Heart left ventricle (tissue), 16 donors: Measurements from ENCODE around the gene DAO. TPM values are rescaled to one million over a fixed set of nuclear protein-coding genes. Genes with fewer than 3 reads are reported as not detected.

Experiments
- ATAC-seq, 4 donors: fragments of 200-7000 bp; cut with Tn5 transposase; one replicate each; pipeline ENCODE4 v1.9.1; 2020 to 2022; ENCODE audit warnings: moderate library complexity in 4 of 4, mild to moderate bottlenecking in 3 of 4, moderate number of reproducible peaks in 1 of 4
- DNase-seq, 5 donors: peaks; one replicate each; pipeline ENCODE4 v3.0.0-alpha.2; 2020
- H3K27ac ChIP-seq, 12 donors: fragments of 200-600 bp; sonication (generic) in 4 of 12; one replicate each; pipeline versions ENCODE4 v1.5.0 to v1.8.0; 2016 to 2022; ENCODE audit warnings: mild to moderate bottlenecking in 2 of 12
- H3K27me3 ChIP-seq, 9 donors: fragments of 200-600 bp; sonication (generic) in 2 of 9; one replicate each; pipeline versions ENCODE4 v1.5.1 to v1.8.0; 2016 to 2022; ENCODE audit warnings: mild to moderate bottlenecking in 3 of 9
- H3K36me3 ChIP-seq, 9 donors: fragments of 200-600 bp; sonication (generic) in 2 of 9; one replicate each; pipeline versions ENCODE4 v1.5.0 to v1.8.0; 2018 to 2022; ENCODE audit warnings: mild to moderate bottlenecking in 2 of 9
- H3K4me1 ChIP-seq, 12 donors: fragments of 200-600 bp; sonication (generic) in 4 of 12; one replicate each; pipeline versions ENCODE4 v1.5.0 to v1.8.0; 2016 to 2022; ENCODE audit warnings: mild to moderate bottlenecking in 3 of 12
- H3K4me3 ChIP-seq, 12 donors: fragments of 200-600 bp; sonication (generic) in 4 of 12; one replicate each; pipeline versions ENCODE4 v1.5.0 to v1.8.0; 2017 to 2022; ENCODE audit warnings: mild to moderate bottlenecking in 9 of 12, moderate library complexity in 4 of 12
- H3K9me3 ChIP-seq, 12 donors: fragments of 200-600 bp; sonication (generic) in 4 of 12; one replicate each; pipeline versions ENCODE4 v1.5.0 to v1.8.0; 2016 to 2022; ENCODE audit warnings: mild to moderate bottlenecking in 1 of 12
- CTCF ChIP-seq, 12 donors: fragments of 200-600 bp; sonication (generic) in 4 of 12; IDR thresholded peaks; one replicate each; pipeline versions ENCODE4 v1.5.0 to v1.8.0; 2018 to 2022; ENCODE audit warnings: antibody characterized with exemption in 12 of 12, mild to moderate bottlenecking in 5 of 12
- POLR2A ChIP-seq, 2 donors: fragments of 450-650 bp; IDR thresholded peaks; one replicate each; pipeline ENCODE4 v1.6.1; 2017; ENCODE audit warnings: antibody characterized with exemption in 2 of 2, mild to moderate bottlenecking in 2 of 2, moderate library complexity in 2 of 2
- WGBS, 4 donors: extraction: QIAGEN DNeasy Blood & Tissue Kit in 2 of 4; methylation state at CpG; one replicate each; pipeline versions ENCODE4 v1.1.5 to v1.1.7; 2013 to 2018; 5-methylcytosine and 5-hydroxymethylcytosine counted together
- intact Hi-C, 10 donors: fragments of 100-400 bp; cut with DNase I; formaldehyde crosslinking; loops; one replicate each; pipeline versions ENCODE4 v1.11.1 to v1.14.2; 2022
- polyA plus RNA-seq, 2 donors: library from polyadenylated mRNA; stranded (reverse); fragments of 200-250 nt; gene quantifications; one replicate each; pipeline ENCODE4 v1.2.3, GENCODE V29; 2013
- total RNA-seq, 9 donors: library from RNA; depleted of rRNA in 2 of 9; stranded (reverse); fragments of >200 nt in 2 of 9; fragmentation: NEBNext Ultra II Directional in 3 of 9; extraction: Animal tissue kit (Norgen Biotek cat#: 25700) in 3 of 9; gene quantifications; one replicate each; pipeline versions ENCODE4 v1.1.0 to v1.2.4, GENCODE V29; 2016 to 2023
- donor health status: ischemic (EF 13 %, LVEDD 7.1; RV severe dilation, severe dysfunction).
- donor health status: healthy with polysubstance abuse.
- donor health status: DM: no; HTN: yes; CAD: no.
- donor health status: DM: no; HTN: no; CAD: no.
- donor health status: ischemic (EF 25% LVEDD 6.9; RV normal size, moderate dysfunction).
- donor health status: ischemic (EF 25% LVEDD 5.7; RV mildly dilated, moderate dysfunction).
- donor health status: healthy.
- donor health status: DM: yes; HTN: yes; CAD: no.
- donor health status: ischemic (EF 35%, LVEDD 5.7; RV mildly dilated, moderate dysfunction).
- donor health status: nonischemic (EF 11% LVEDD 7.7; RV severe dilation, severe dysfunction).
- donor health status: DM: yes; HTN: yes; CAD: no.
- donor health status: PGD.
- donor health status: ischemic (EF 29% LVEDD 5.4; RV normal size, mild dysfunction).
- donor health status: nonischemic (EF 23%, LVEDD 6.1; RV moderate dilation, normal function).

Gene DAO
- total and polyA plus RNA-seq, 11 donors = not detected

- DNase-seq = no peak
- ATAC-seq = no peak
- Histone ChIP-seq H3K27me3 (no peaks in the 10 kb centered on the region), H3K4me1 (no peaks in the 10 kb centered on the region), H3K9me3 (peaks cover 0 to 7% (median 0%) of the 10 kb centered on the region in 12 donors), H3K27ac (no peak overlapping the region), H3K36me3 (no peaks in the 10 kb centered on the region), H3K4me3 (no peak overlapping the region)
- no peak for TF ChIP-seq POLR2A (IDR thresholded peaks at IDR 0.05)
- no peak for TF ChIP-seq CTCF (IDR thresholded peaks at IDR 0.05)
- WGBS, 4 donors = 64 to 73% (median 67%) methylated on average over 5 of the region's 5 CpGs
- intact Hi-C loops = loop anchor here in 1 of 10 donors (10.0 kb wide), 1 partner anchor 155 kb away; no protein-coding TSS in a partner anchor
Measured at GRCh38 chr12:108930155-108930554, 50.3 kb downstream of the DAO start.

GRCh38 chr12:108930756-108931155 is 50.9 kb downstream of the DAO start:
- Histone ChIP-seq H3K4me1 (no peaks in the 10 kb centered on the region), H3K27ac (no peak overlapping the region), H3K4me3 (no peak overlapping the region), H3K27me3 (no peaks in the 10 kb centered on the region), H3K9me3 (peaks cover 0 to 7% (median 0%) of the 10 kb centered on the region in 12 donors), H3K36me3 (no peaks in the 10 kb centered on the region)
- TF ChIP-seq POLR2A (IDR thresholded peaks at IDR 0.05) (no peak), CTCF (IDR thresholded peaks at IDR 0.05) (no peak)
- intact Hi-C loops = loop anchor here in 1 of 10 donors (10.0 kb wide), 1 partner anchor 154 kb away; no protein-coding TSS in a partner anchor
- ATAC-seq = no peak
- no peak for DNase-seq
- 90 to 95% (median 93%) methylated on average over 3 of the region's 3 CpGs for WGBS, 4 donors

- no peak overlapping the region for H3K27ac ChIP-seq
- WGBS, 4 donors = 75 to 84% (median 77%) methylated on average over 6 of the region's 6 CpGs
- intact Hi-C loops = loop anchor here in 1 of 10 donors (10.0 kb wide), 1 partner anchor 151 kb away; no protein-coding TSS in a partner anchor
- TF ChIP-seq CTCF (IDR thresholded peaks at IDR 0.05) (no peak), POLR2A (IDR thresholded peaks at IDR 0.05) (no peak)
- ATAC-seq (no peak), DNase-seq (no peak)
- no peaks in the 10 kb centered on the region for H3K27me3 ChIP-seq
- H3K4me1 ChIP-seq = no peaks in the 10 kb centered on the region
- no peaks in the 10 kb centered on the region for H3K36me3 ChIP-seq
- no peak overlapping the region for H3K4me3 ChIP-seq
- H3K9me3 ChIP-seq = no peaks in the 10 kb centered on the region
Measured at GRCh38 chr12:108933949-108934348, 54.1 kb downstream of the DAO start.

- intact Hi-C loops = loop anchor here in 1 of 10 donors (10.0 kb wide), 1 partner anchor 150 kb away; no protein-coding TSS in a partner anchor
- ATAC-seq (no peak), DNase-seq (no peak)
- Histone ChIP-seq H3K27ac (no peak overlapping the region), H3K9me3 (no peaks in the 10 kb centered on the region), H3K4me3 (no peak overlapping the region), H3K27me3 (no peaks in the 10 kb centered on the region), H3K4me1 (no peaks in the 10 kb centered on the region), H3K36me3 (no peaks in the 10 kb centered on the region)
- TF ChIP-seq POLR2A (IDR thresholded peaks at IDR 0.05) (no peak), CTCF (IDR thresholded peaks at IDR 0.05) (no peak)
- 78 to 85% (median 82%) methylated on average over 7 of the region's 7 CpGs for WGBS, 4 donors
Measured at GRCh38 chr12:108935159-108935763, 55.4 kb downstream of the DAO start.
